Renal cortical epithelial cell (primary cell): Measurements from ENCODE around the gene SLC25A2. TPM values are rescaled to one million over a fixed set of nuclear protein-coding genes. Genes with fewer than 3 reads are reported as not detected.
"Not testable (repeated sequence)": the region's sequence is repeated elsewhere in the genome, so short reads cannot be mapped to it uniquely, and the experiment has no call there.

Experiments
- DNase-seq: peaks from one replicate; pipeline ENCODE4 v3.0.0-alpha.2; 2011; ENCODE audit warnings: low read depth
- total RNA-seq: library from RNA; depleted of rRNA; stranded (reverse); fragments of >200 nt; gene quantifications from 2 replicates; pipeline ENCODE4 v1.2.3, GENCODE V29; 2014

SLC25A2 gene
- total RNA-seq, 1 donor from 2014 or later, result 0.20 TPM

GRCh38 chr5:141316963-141317362, 13.1 kb upstream of the SLC25A2 start:
- not testable (repeated sequence) for DNase-seq

GRCh38 chr5:141313711-141314110, 9.9 kb upstream of the SLC25A2 start:
- DNase-seq, result no peak

GRCh38 chr5:141306630-141307029, 2.8 kb upstream of the SLC25A2 start:
- no peak for DNase-seq

- DNase-seq, result no peak
Observed at GRCh38 chr5:141298376-141298775, 5.5 kb downstream of the SLC25A2 start.

- DNase-seq, result no peak
Observed at GRCh38 chr5:141272906-141273305, 30.9 kb downstream of the SLC25A2 start.

- no peak for DNase-seq
Observed at GRCh38 chr5:141269195-141269594, 34.7 kb downstream of the SLC25A2 start.

GRCh38 chr5:141261238-141261546, 42.7 kb downstream of the SLC25A2 start:
- DNase-seq, result no peak

- DNase-seq, result no peak
Observed at GRCh38 chr5:141260458-141261237, 43.2 kb downstream of the SLC25A2 start.

- no peak for DNase-seq
Observed at GRCh38 chr5:141258948-141259347, 44.9 kb downstream of the SLC25A2 start.

- no peak for DNase-seq
Observed at GRCh38 chr5:141258464-141258863, 45.4 kb downstream of the SLC25A2 start.

Other genes with a start within 250 kb of the SLC25A2 start
- 1.6 and 10.1 TPM in 2 replicates for gene PCDHB2, start 209.4 kb downstream of the SLC25A2 start, total RNA-seq
- gene PCDHB3, start 203.6 kb downstream of the SLC25A2 start, total RNA-seq, result 0.52 and 2.9 TPM in 2 replicates
- gene PCDHB4, start 182.2 kb downstream of the SLC25A2 start, total RNA-seq, result 0.35 and 1.4 TPM in 2 replicates
- gene PCDHB5, start 168.8 kb downstream of the SLC25A2 start, total RNA-seq, result 0.35 and 10.0 TPM in 2 replicates
- 0.17 and 0.40 TPM in 2 replicates for gene PCDHB6, start 154.0 kb downstream of the SLC25A2 start, total RNA-seq
- gene PCDHB7, start 131.4 kb downstream of the SLC25A2 start, total RNA-seq, result under 0.01 and 0.85 TPM in 2 replicates
- 0.17 and 0.55 TPM in 2 replicates for gene PCDHB8, start 126.3 kb downstream of the SLC25A2 start, total RNA-seq
- 0.17 and 1.4 TPM in 2 replicates for gene PCDHB16, start 121.7 kb downstream of the SLC25A2 start, total RNA-seq
- 0.17 and 0.60 TPM in 2 replicates for gene PCDHB9, start 116.9 kb downstream of the SLC25A2 start, total RNA-seq
- gene PCDHB10, start 111.7 kb downstream of the SLC25A2 start, total RNA-seq, result 0.35 and 0.85 TPM in 2 replicates
- gene PCDHB11, start 104.4 kb downstream of the SLC25A2 start, total RNA-seq, result 0.17 and 1.6 TPM in 2 replicates
- gene PCDHB12, start 95.3 kb downstream of the SLC25A2 start, total RNA-seq, result 1.2 TPM in 1 of 2 replicates, not detected in the other
- gene PCDHB13, start 90.1 kb downstream of the SLC25A2 start, total RNA-seq, result 0.17 and 2.9 TPM in 2 replicates
- 0.35 and 3.5 TPM in 2 replicates for gene PCDHB14, start 80.7 kb downstream of the SLC25A2 start, total RNA-seq
- under 0.01 and 1.3 TPM in 2 replicates for gene PCDHB15, start 58.7 kb downstream of the SLC25A2 start, total RNA-seq
- 68.9 and 99.9 TPM in 2 replicates for gene TAF7, start 16.7 kb upstream of the SLC25A2 start, total RNA-seq
- under 0.01 and 0.80 TPM in 2 replicates for gene PCDHGA1, start 26.5 kb upstream of the SLC25A2 start, total RNA-seq
- gene PCDHGA2, start 34.7 kb upstream of the SLC25A2 start, total RNA-seq, result 1.2 and 3.1 TPM in 2 replicates
- gene PCDHGA3, start 39.8 kb upstream of the SLC25A2 start, total RNA-seq, result 0.17 and 1.0 TPM in 2 replicates
- gene PCDHGB1, start 46.0 kb upstream of the SLC25A2 start, total RNA-seq, result 0.35 and 4.0 TPM in 2 replicates
- gene PCDHGA4, start 51.0 kb upstream of the SLC25A2 start, total RNA-seq, result 0.87 and 2.1 TPM in 2 replicates
- gene PCDHGB2, start 55.9 kb upstream of the SLC25A2 start, total RNA-seq, result 0.35 and 2.7 TPM in 2 replicates
- under 0.01 and 1.3 TPM in 2 replicates for gene PCDHGA5, start 60.1 kb upstream of the SLC25A2 start, total RNA-seq
- 0.52 and 2.3 TPM in 2 replicates for gene PCDHGB3, start 66.2 kb upstream of the SLC25A2 start, total RNA-seq
- 0.69 and 2.1 TPM in 2 replicates for gene PCDHGA6, start 69.8 kb upstream of the SLC25A2 start, total RNA-seq
- gene PCDHGA7, start 78.7 kb upstream of the SLC25A2 start, total RNA-seq, result 0.52 and 2.3 TPM in 2 replicates
- gene PCDHGB4, start 83.6 kb upstream of the SLC25A2 start, total RNA-seq, result 4.9 and 12.5 TPM in 2 replicates
- gene PCDHGA8, start 88.6 kb upstream of the SLC25A2 start, total RNA-seq, result 0.69 and 1.6 TPM in 2 replicates
- gene PCDHGB5, start 93.9 kb upstream of the SLC25A2 start, total RNA-seq, result 9.4 and 17.8 TPM in 2 replicates
- gene PCDHGA9, start 98.7 kb upstream of the SLC25A2 start, total RNA-seq, result 0.52 and 3.2 TPM in 2 replicates
- gene PCDHGB6, start 104.0 kb upstream of the SLC25A2 start, total RNA-seq, result 1.0 and 2.3 TPM in 2 replicates
- 0.52 and 5.1 TPM in 2 replicates for gene PCDHGA10, start 108.9 kb upstream of the SLC25A2 start, total RNA-seq
- gene PCDHGB7, start 113.6 kb upstream of the SLC25A2 start, total RNA-seq, result 1.7 and 10.4 TPM in 2 replicates
- gene PCDHGA11, start 117.0 kb upstream of the SLC25A2 start, total RNA-seq, result 1.4 and 3.1 TPM in 2 replicates
- gene PCDHGA12, start 126.5 kb upstream of the SLC25A2 start, total RNA-seq, result 0.52 and 1.7 TPM in 2 replicates
- gene PCDHGC3, start 171.9 kb upstream of the SLC25A2 start, total RNA-seq, result 11.8 and 23.6 TPM in 2 replicates
- gene PCDHGC4, start 181.0 kb upstream of the SLC25A2 start, total RNA-seq, result 1.1 TPM in 1 of 2 replicates, not detected in the other
- gene PCDHGC5, start 185.0 kb upstream of the SLC25A2 start, total RNA-seq, result 0.17 and 0.80 TPM in 2 replicates